Measurements from ENCODE around the gene CCDC154. TPM values are rescaled to one million over a fixed set of nuclear protein-coding genes. Genes with fewer than 3 reads are reported as not detected.

The CCDC154 gene
- total and polyA plus RNA-seq, 9 of the 15 experiments (the other 6 are each of a cell fraction or from before 2014, with no cell fraction given), result 0.15 to 1.4 (median 0.20) TPM; not detected in 5

DNA sequence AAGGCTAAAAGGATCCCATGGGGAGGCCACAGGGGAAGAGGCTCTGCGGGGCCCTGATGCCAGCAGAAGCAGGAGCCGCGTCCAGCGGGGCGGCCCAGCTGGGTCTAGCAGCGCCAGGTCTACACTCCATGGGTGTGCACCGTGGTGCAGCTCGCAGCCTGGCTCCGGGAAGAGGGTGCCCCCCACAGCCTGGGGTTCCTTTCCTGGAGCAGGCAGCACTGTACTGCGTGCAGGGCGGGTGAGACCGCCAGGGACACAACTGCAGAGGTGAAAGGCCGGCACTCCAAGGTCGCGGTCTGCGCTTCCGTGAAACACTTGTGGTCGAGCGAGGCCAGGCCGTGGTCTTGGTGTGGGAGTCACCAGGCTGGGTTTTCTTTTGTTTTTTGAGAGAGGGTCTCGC is 6.5 kb upstream of the CCDC154 start:
- BruUV-seq (replicated peaks), result no TSS peak
- no peak overlapping the region for H3K4me2 ChIP-seq (ENCODE audit: insufficient read depth, low read length)
- H3K79me2 ChIP-seq (ENCODE audit: control insufficient read depth, insufficient read depth, low read length), result no peaks in the 10 kb centered on the region
- ChIA-PET POLR2A (interaction anchor here (1.1 kb wide), 1 partner anchor 14 kb away, joined by 3 read pairs; no protein-coding TSS in a partner anchor), CTCF (ENCODE audit: low intra/inter-chr PET ratio) (no interaction called here)
- ATAC-seq (no peak; the same call in 2 of the 3 replicates), DNase-seq (ENCODE audit: extremely low read depth in 1 of 4, low spot score in 3 of 4) (no peak), FAIRE-seq (no peak)
- no peaks in the 10 kb centered on the region for H3K9me3 ChIP-seq (replicated peaks; ENCODE audit: control insufficient read depth, insufficient read depth, low read depth, low read length)
- intact Hi-C loops (cut with micrococcal nuclease) (no loop called here), in situ Hi-C loops (cut with MboI) (no loop called here)
- H3K27me3 ChIP-seq (ENCODE audit: control insufficient read depth in 2 of 2, insufficient read depth in 2 of 2, low read length in 2 of 2), result no peaks in the 10 kb centered on the region
- no peak overlapping the region for H3K9ac ChIP-seq (ENCODE audit: insufficient read depth in 1 of 2, low read depth in 2 of 2, low read length in 2 of 2)
- H2AFZ ChIP-seq (ENCODE audit: low read depth, low read length), result no peak overlapping the region
- H3K4me3 ChIP-seq, result no peak overlapping the region
- H3K4me1 ChIP-seq (replicated peaks in 1 of 2; ENCODE audit: control insufficient read depth in 2 of 2, insufficient read depth in 2 of 2, low read length in 2 of 2), result peaks cover 0 to 28% of the 10 kb centered on the region in 2 experiments; a peak in 2 of 5 replicates
- H3K36me3 ChIP-seq (ENCODE audit: control insufficient read depth, insufficient read depth, low read length), result peaks cover 88% of the 10 kb centered on the region; the same call in 2 of the 3 replicates
- peaks cover 2% of the 10 kb centered on the region for H3K9me1 ChIP-seq (ENCODE audit: control insufficient read depth, insufficient read depth, low read length)
- WGBS (ENCODE audit: insufficient coverage, low coverage, missing lambda C conversion rate), result 90% methylated on average over 8 of the region's 21 CpGs
- no peak overlapping the region for H3K27ac ChIP-seq (ENCODE audit: extremely low read depth, low read depth, low read length)
- no peaks in the 10 kb centered on the region for H4K20me1 ChIP-seq (replicated peaks; ENCODE audit: control insufficient read depth, insufficient read depth, low read length)
- TF ChIP-seq RAD51 (IDR thresholded peaks at IDR 0.05; ENCODE audit: borderline replicate concordance, low read depth) (no peak), POLR2G (IDR thresholded peaks at IDR 0.05; ENCODE audit: low read depth, low read length) (peak; percentile 11; the same call in 1 of the 2 replicates), BACH1 (tag; IDR thresholded peaks at IDR 0.05) (no peak), HNRNPL (IDR thresholded peaks at IDR 0.05; ENCODE audit: low read depth, low read length) (no peak)
- TF ChIP-seq, protein P1, sequence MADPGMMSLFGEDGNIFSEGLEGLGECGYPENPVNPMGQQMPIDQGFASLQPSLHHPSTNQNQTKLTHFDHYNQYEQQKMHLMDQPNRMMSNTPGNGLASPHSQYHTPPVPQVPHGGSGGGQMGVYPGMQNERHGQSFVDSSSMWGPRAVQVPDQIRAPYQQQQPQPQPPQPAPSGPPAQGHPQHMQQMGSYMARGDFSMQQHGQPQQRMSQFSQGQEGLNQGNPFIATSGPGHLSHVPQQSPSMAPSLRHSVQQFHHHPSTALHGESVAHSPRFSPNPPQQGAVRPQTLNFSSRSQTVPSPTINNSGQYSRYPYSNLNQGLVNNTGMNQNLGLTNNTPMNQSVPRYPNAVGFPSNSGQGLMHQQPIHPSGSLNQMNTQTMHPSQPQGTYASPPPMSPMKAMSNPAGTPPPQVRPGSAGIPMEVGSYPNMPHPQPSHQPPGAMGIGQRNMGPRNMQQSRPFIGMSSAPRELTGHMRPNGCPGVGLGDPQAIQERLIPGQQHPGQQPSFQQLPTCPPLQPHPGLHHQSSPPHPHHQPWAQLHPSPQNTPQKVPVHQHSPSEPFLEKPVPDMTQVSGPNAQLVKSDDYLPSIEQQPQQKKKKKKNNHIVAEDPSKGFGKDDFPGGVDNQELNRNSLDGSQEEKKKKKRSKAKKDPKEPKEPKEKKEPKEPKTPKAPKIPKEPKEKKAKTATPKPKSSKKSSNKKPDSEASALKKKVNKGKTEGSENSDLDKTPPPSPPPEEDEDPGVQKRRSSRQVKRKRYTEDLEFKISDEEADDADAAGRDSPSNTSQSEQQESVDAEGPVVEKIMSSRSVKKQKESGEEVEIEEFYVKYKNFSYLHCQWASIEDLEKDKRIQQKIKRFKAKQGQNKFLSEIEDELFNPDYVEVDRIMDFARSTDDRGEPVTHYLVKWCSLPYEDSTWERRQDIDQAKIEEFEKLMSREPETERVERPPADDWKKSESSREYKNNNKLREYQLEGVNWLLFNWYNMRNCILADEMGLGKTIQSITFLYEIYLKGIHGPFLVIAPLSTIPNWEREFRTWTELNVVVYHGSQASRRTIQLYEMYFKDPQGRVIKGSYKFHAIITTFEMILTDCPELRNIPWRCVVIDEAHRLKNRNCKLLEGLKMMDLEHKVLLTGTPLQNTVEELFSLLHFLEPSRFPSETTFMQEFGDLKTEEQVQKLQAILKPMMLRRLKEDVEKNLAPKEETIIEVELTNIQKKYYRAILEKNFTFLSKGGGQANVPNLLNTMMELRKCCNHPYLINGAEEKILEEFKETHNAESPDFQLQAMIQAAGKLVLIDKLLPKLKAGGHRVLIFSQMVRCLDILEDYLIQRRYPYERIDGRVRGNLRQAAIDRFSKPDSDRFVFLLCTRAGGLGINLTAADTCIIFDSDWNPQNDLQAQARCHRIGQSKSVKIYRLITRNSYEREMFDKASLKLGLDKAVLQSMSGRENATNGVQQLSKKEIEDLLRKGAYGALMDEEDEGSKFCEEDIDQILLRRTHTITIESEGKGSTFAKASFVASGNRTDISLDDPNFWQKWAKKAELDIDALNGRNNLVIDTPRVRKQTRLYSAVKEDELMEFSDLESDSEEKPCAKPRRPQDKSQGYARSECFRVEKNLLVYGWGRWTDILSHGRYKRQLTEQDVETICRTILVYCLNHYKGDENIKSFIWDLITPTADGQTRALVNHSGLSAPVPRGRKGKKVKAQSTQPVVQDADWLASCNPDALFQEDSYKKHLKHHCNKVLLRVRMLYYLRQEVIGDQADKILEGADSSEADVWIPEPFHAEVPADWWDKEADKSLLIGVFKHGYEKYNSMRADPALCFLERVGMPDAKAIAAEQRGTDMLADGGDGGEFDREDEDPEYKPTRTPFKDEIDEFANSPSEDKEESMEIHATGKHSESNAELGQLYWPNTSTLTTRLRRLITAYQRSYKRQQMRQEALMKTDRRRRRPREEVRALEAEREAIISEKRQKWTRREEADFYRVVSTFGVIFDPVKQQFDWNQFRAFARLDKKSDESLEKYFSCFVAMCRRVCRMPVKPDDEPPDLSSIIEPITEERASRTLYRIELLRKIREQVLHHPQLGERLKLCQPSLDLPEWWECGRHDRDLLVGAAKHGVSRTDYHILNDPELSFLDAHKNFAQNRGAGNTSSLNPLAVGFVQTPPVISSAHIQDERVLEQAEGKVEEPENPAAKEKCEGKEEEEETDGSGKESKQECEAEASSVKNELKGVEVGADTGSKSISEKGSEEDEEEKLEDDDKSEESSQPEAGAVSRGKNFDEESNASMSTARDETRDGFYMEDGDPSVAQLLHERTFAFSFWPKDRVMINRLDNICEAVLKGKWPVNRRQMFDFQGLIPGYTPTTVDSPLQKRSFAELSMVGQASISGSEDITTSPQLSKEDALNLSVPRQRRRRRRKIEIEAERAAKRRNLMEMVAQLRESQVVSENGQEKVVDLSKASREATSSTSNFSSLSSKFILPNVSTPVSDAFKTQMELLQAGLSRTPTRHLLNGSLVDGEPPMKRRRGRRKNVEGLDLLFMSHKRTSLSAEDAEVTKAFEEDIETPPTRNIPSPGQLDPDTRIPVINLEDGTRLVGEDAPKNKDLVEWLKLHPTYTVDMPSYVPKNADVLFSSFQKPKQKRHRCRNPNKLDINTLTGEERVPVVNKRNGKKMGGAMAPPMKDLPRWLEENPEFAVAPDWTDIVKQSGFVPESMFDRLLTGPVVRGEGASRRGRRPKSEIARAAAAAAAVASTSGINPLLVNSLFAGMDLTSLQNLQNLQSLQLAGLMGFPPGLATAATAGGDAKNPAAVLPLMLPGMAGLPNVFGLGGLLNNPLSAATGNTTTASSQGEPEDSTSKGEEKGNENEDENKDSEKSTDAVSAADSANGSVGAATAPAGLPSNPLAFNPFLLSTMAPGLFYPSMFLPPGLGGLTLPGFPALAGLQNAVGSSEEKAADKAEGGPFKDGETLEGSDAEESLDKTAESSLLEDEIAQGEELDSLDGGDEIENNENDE (IDR thresholded peaks at IDR 0.05; ENCODE audit: low read depth, low read length), result no peak
